PC-3 (cell line): ENCODE results near the gene RHBDD3.

Source experiments
- CTCF ChIP-seq: fragments of 300-600 bp; sonication (generic); conservative IDR thresholded peaks from 2 replicates; pipeline ENCODE4 v1.5.1; 2017; ENCODE audit warnings: antibody characterized with exemption, low read depth, mild to moderate bottlenecking, low read length
- EZH2 ChIP-seq: fragments of 300-600 bp; sonication (generic); IDR thresholded peaks from one replicate; pipeline ENCODE4 v1.6.1; 2017; ENCODE audit warnings: antibody characterized with exemption, mild to moderate bottlenecking, low read length; ENCODE audit not compliant: unreplicated experiment

- no peak for TF ChIP-seq CTCF
- no peak for TF ChIP-seq EZH2
These were observed 55.0 kb downstream of the RHBDD3 start for GRCh38 chr22:29212743-29213142.
